ENCODE results near the gene ERC2.

The ERC2 gene

GRCh38 chr3:55728461-55729100 lies 739.7 kb downstream of the ERC2 start:
- H3K27me3 ChIP-seq (ENCODE audit: control insufficient read depth in 1 of 2, insufficient read depth in 2 of 2, low read length in 2 of 2) = no peaks in the 10 kb centered on the region
- no peaks in the 10 kb centered on the region for H3K9me3 ChIP-seq (ENCODE audit: control insufficient read depth in 1 of 2, low read length in 2 of 2)
- no peak overlapping the region for H3K9ac ChIP-seq (ENCODE audit: low read depth in 1 of 2, low read length in 2 of 2)
- H3K27ac ChIP-seq (ENCODE audit: low read depth, low read length) = no peak overlapping the region
- H3K4me3 ChIP-seq (ENCODE audit: low read depth in 1 of 2, low read length in 2 of 2) = no peak overlapping the region
- no peaks in the 10 kb centered on the region for H3K36me3 ChIP-seq (ENCODE audit: control insufficient read depth in 1 of 2, insufficient read depth in 2 of 2, low read length in 2 of 2)
- H3K4me1 ChIP-seq (ENCODE audit: control insufficient read depth in 1 of 2, insufficient read depth in 2 of 2, low read length in 2 of 2) = no peaks in the 10 kb centered on the region

- Histone ChIP-seq H3K9ac (ENCODE audit: low read depth in 1 of 2, low read length in 2 of 2) (no peak overlapping the region), H3K9me3 (ENCODE audit: control insufficient read depth in 1 of 2, low read length in 2 of 2) (no peaks in the 10 kb centered on the region), H3K4me3 (ENCODE audit: low read depth in 1 of 2, low read length in 2 of 2) (no peak overlapping the region), H3K4me1 (ENCODE audit: control insufficient read depth in 1 of 2, insufficient read depth in 2 of 2, low read length in 2 of 2) (no peaks in the 10 kb centered on the region), H3K27ac (ENCODE audit: low read depth, low read length) (no peak overlapping the region), H3K36me3 (ENCODE audit: control insufficient read depth in 1 of 2, insufficient read depth in 2 of 2, low read length in 2 of 2) (no peaks in the 10 kb centered on the region), H3K27me3 (ENCODE audit: control insufficient read depth in 1 of 2, insufficient read depth in 2 of 2, low read length in 2 of 2) (no peaks in the 10 kb centered on the region)
Measured at GRCh38 chr3:55726501-55726775, 741.8 kb downstream of the ERC2 start.

- H3K27ac ChIP-seq (ENCODE audit: low read depth, low read length) = no peak overlapping the region
- H3K9ac ChIP-seq (ENCODE audit: low read depth in 1 of 2, low read length in 2 of 2) = no peak overlapping the region
- no peaks in the 10 kb centered on the region for H3K36me3 ChIP-seq (ENCODE audit: control insufficient read depth in 1 of 2, insufficient read depth in 2 of 2, low read length in 2 of 2)
- no peaks in the 10 kb centered on the region for H3K27me3 ChIP-seq (ENCODE audit: control insufficient read depth in 1 of 2, insufficient read depth in 2 of 2, low read length in 2 of 2)
- no peaks in the 10 kb centered on the region for H3K4me1 ChIP-seq (ENCODE audit: control insufficient read depth in 1 of 2, insufficient read depth in 2 of 2, low read length in 2 of 2)
- H3K4me3 ChIP-seq (ENCODE audit: low read depth in 1 of 2, low read length in 2 of 2) = no peak overlapping the region
- H3K9me3 ChIP-seq (ENCODE audit: control insufficient read depth in 1 of 2, low read length in 2 of 2) = no peaks in the 10 kb centered on the region
Measured at GRCh38 chr3:55725681-55726500, 742.4 kb downstream of the ERC2 start.

GRCh38 chr3:55724821-55725220 lies 743.4 kb downstream of the ERC2 start:
- Histone ChIP-seq H3K9ac (ENCODE audit: low read depth in 1 of 2, low read length in 2 of 2) (no peak overlapping the region), H3K27ac (ENCODE audit: low read depth, low read length) (no peak overlapping the region), H3K9me3 (ENCODE audit: control insufficient read depth in 1 of 2, low read length in 2 of 2) (no peaks in the 10 kb centered on the region), H3K27me3 (ENCODE audit: control insufficient read depth in 1 of 2, insufficient read depth in 2 of 2, low read length in 2 of 2) (no peaks in the 10 kb centered on the region), H3K36me3 (ENCODE audit: control insufficient read depth in 1 of 2, insufficient read depth in 2 of 2, low read length in 2 of 2) (no peaks in the 10 kb centered on the region), H3K4me3 (ENCODE audit: low read depth in 1 of 2, low read length in 2 of 2) (no peak overlapping the region), H3K4me1 (ENCODE audit: control insufficient read depth in 1 of 2, insufficient read depth in 2 of 2, low read length in 2 of 2) (no peaks in the 10 kb centered on the region)

DNA sequence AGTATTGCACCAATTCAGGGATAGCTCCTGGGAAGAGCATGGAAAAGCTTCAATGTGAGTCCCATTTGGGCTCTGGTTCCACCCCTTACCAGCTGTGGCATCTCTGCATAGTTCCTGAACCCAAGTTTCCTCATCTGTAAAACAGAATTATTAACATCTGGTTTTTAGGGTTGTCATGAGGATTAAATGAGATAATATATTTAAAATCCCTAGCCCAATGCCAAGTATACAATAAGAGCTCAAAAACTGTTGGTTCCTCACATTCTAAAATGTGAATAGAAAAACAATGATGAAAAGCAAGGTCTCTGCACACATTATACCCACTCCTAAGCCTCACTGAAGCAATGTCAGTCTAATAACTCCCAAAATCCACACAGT lies 743.9 kb downstream of the ERC2 start:
- Histone ChIP-seq H3K4me1 (ENCODE audit: control insufficient read depth in 1 of 2, insufficient read depth in 2 of 2, low read length in 2 of 2) (no peaks in the 10 kb centered on the region), H3K27me3 (ENCODE audit: control insufficient read depth in 1 of 2, insufficient read depth in 2 of 2, low read length in 2 of 2) (no peaks in the 10 kb centered on the region)

GRCh38 chr3:55723653-55724406 lies 744.4 kb downstream of the ERC2 start:
- no peaks in the 10 kb centered on the region for H3K36me3 ChIP-seq (ENCODE audit: control insufficient read depth in 1 of 2, insufficient read depth in 2 of 2, low read length in 2 of 2)
- H3K27ac ChIP-seq (ENCODE audit: low read depth, low read length) = no peak overlapping the region
- H3K4me3 ChIP-seq (ENCODE audit: low read depth in 1 of 2, low read length in 2 of 2) = no peak overlapping the region
- H3K9me3 ChIP-seq (ENCODE audit: control insufficient read depth in 1 of 2, low read length in 2 of 2) = no peaks in the 10 kb centered on the region
- H3K9ac ChIP-seq (ENCODE audit: low read depth in 1 of 2, low read length in 2 of 2) = no peak overlapping the region
- H3K27me3 ChIP-seq (ENCODE audit: control insufficient read depth in 1 of 2, insufficient read depth in 2 of 2, low read length in 2 of 2) = no peaks in the 10 kb centered on the region
- H3K4me1 ChIP-seq (ENCODE audit: control insufficient read depth in 1 of 2, insufficient read depth in 2 of 2, low read length in 2 of 2) = no peaks in the 10 kb centered on the region

More for the DNA sequence above, 743.9 kb downstream of the ERC2 start:
- Histone ChIP-seq H3K4me3 (ENCODE audit: low read depth in 1 of 2, low read length in 2 of 2) (no peak overlapping the region), H3K36me3 (ENCODE audit: control insufficient read depth in 1 of 2, insufficient read depth in 2 of 2, low read length in 2 of 2) (no peaks in the 10 kb centered on the region), H3K9me3 (ENCODE audit: control insufficient read depth in 1 of 2, low read length in 2 of 2) (no peaks in the 10 kb centered on the region), H3K27ac (ENCODE audit: low read depth, low read length) (no peak overlapping the region), H3K9ac (ENCODE audit: low read depth in 1 of 2, low read length in 2 of 2) (no peak overlapping the region)

- Histone ChIP-seq H3K36me3 (ENCODE audit: control insufficient read depth in 1 of 2, insufficient read depth in 2 of 2, low read length in 2 of 2) (no peaks in the 10 kb centered on the region), H3K27ac (ENCODE audit: low read depth, low read length) (no peak overlapping the region), H3K27me3 (ENCODE audit: control insufficient read depth in 1 of 2, insufficient read depth in 2 of 2, low read length in 2 of 2) (no peaks in the 10 kb centered on the region), H3K9me3 (ENCODE audit: control insufficient read depth in 1 of 2, low read length in 2 of 2) (no peaks in the 10 kb centered on the region), H3K4me3 (ENCODE audit: low read depth in 1 of 2, low read length in 2 of 2) (no peak overlapping the region), H3K9ac (ENCODE audit: low read depth in 1 of 2, low read length in 2 of 2) (no peak overlapping the region), H3K4me1 (ENCODE audit: control insufficient read depth in 1 of 2, insufficient read depth in 2 of 2, low read length in 2 of 2) (no peaks in the 10 kb centered on the region)
Measured at GRCh38 chr3:55721716-55722484, 746.4 kb downstream of the ERC2 start.

- Histone ChIP-seq H3K4me1 (ENCODE audit: control insufficient read depth in 1 of 2, insufficient read depth in 2 of 2, low read length in 2 of 2) (no peaks in the 10 kb centered on the region), H3K36me3 (ENCODE audit: control insufficient read depth in 1 of 2, insufficient read depth in 2 of 2, low read length in 2 of 2) (no peaks in the 10 kb centered on the region), H3K27me3 (ENCODE audit: control insufficient read depth in 1 of 2, insufficient read depth in 2 of 2, low read length in 2 of 2) (no peaks in the 10 kb centered on the region), H3K9ac (ENCODE audit: low read depth in 1 of 2, low read length in 2 of 2) (no peak overlapping the region), H3K4me3 (ENCODE audit: low read depth in 1 of 2, low read length in 2 of 2) (no peak overlapping the region), H3K27ac (ENCODE audit: low read depth, low read length) (no peak overlapping the region), H3K9me3 (ENCODE audit: control insufficient read depth in 1 of 2, low read length in 2 of 2) (no peaks in the 10 kb centered on the region)
Measured at GRCh38 chr3:55720614-55721013, 747.7 kb downstream of the ERC2 start.

DNA sequence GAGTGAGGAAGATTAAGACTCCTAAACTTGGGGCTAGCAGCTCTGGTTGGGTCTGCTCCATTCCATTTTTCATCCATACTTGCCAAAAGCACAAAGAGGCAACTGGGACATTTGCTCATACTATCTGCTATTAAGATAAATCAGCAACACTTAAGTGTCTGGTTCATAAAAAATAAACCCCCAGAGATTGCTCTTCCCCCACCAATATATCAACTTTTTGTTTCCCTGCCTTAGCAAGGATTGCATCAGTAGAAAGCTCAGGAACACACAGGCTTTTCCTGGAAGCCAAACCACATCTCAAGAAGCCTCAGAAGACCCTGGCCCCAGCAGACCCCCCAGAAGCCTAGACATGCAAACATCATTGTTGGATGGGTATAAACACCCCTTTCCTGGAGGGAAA lies 748.8 kb downstream of the ERC2 start:
- Histone ChIP-seq H3K27ac (ENCODE audit: low read depth, low read length) (no peak overlapping the region), H3K9me3 (ENCODE audit: control insufficient read depth in 1 of 2, low read length in 2 of 2) (no peaks in the 10 kb centered on the region), H3K4me1 (ENCODE audit: control insufficient read depth in 1 of 2, insufficient read depth in 2 of 2, low read length in 2 of 2) (no peaks in the 10 kb centered on the region), H3K27me3 (ENCODE audit: control insufficient read depth in 1 of 2, insufficient read depth in 2 of 2, low read length in 2 of 2) (no peaks in the 10 kb centered on the region), H3K36me3 (ENCODE audit: control insufficient read depth in 1 of 2, insufficient read depth in 2 of 2, low read length in 2 of 2) (no peaks in the 10 kb centered on the region), H3K9ac (ENCODE audit: low read depth in 1 of 2, low read length in 2 of 2) (no peak overlapping the region), H3K4me3 (ENCODE audit: low read depth in 1 of 2, low read length in 2 of 2) (no peak overlapping the region)

DNA sequence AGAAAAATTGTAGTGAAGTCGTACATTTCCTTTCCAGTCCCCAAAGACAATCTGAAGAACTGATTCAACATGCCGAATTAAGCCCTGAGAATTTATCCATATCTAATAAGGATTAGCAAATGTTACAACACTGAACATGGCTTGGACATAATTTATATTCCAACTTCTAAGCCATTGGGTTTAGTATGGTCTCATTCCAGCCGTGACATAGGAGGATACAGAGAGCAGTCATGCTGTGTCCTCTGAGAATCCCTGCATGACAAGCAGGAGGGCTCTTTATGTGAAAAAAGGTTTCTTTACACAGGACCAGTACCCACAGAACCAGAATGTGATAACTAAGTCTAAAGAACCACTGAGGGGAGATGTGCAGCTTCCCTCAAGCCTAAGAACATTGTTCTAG lies 749.3 kb downstream of the ERC2 start:
- H3K4me3 ChIP-seq (ENCODE audit: low read depth in 1 of 2, low read length in 2 of 2) = no peak overlapping the region
- H3K4me1 ChIP-seq (ENCODE audit: control insufficient read depth in 1 of 2, insufficient read depth in 2 of 2, low read length in 2 of 2) = no peaks in the 10 kb centered on the region
- H3K27me3 ChIP-seq (ENCODE audit: control insufficient read depth in 1 of 2, insufficient read depth in 2 of 2, low read length in 2 of 2) = no peaks in the 10 kb centered on the region
- no peak overlapping the region for H3K9ac ChIP-seq (ENCODE audit: low read depth in 1 of 2, low read length in 2 of 2)
- H3K27ac ChIP-seq (ENCODE audit: low read depth, low read length) = no peak overlapping the region
- H3K36me3 ChIP-seq (ENCODE audit: control insufficient read depth in 1 of 2, insufficient read depth in 2 of 2, low read length in 2 of 2) = no peaks in the 10 kb centered on the region
- no peaks in the 10 kb centered on the region for H3K9me3 ChIP-seq (ENCODE audit: control insufficient read depth in 1 of 2, low read length in 2 of 2)
